SHP77 (cell line): ENCODE results near the gene FSCN2.
A peak's percentile ranks its signal among the peaks of the same experiment; 100 is the strongest.

Experiments
- DNase-seq, 2 experiments: peaks; one replicate each; lab custom pipeline; 2025; lab: John Stamatoyannopoulos, UW

FSCN2 gene

GRCh38 chr17:81527591-81528383 is at the start of gene FSCN2:
TSS of gene FSCN2 (plus strand) at chr17:81528377. CDS start at chr17:81528532, 155 bp downstream.
- DNase-seq, result peak in 1 of 2 experiments; percentile 58

GRCh38 chr17:81479175-81480071 is 48.8 kb upstream of the FSCN2 start:
- no peak for DNase-seq

- DNase-seq, result peak; percentile 20 to 72
These were observed 47.8 kb upstream of the FSCN2 start for GRCh38 chr17:81480140-81481072.

GRCh38 chr17:81481073-81481799 is 46.9 kb upstream of the FSCN2 start:
- DNase-seq, result peak; percentile 77 to 91

GRCh38 chr17:81481815-81482505 is 46.2 kb upstream of the FSCN2 start:
- DNase-seq, result no peak

- DNase-seq, result no peak
These were observed 45.5 kb upstream of the FSCN2 start for GRCh38 chr17:81482673-81483072.

- DNase-seq, result peak; percentile 87 to 92
These were observed 44.9 kb upstream of the FSCN2 start for GRCh38 chr17:81483085-81483861.

- DNase-seq, result no peak
These were observed 44.3 kb upstream of the FSCN2 start for GRCh38 chr17:81483862-81484194.

- peak; percentile 82 to 89 for DNase-seq
These were observed 43.8 kb upstream of the FSCN2 start for GRCh38 chr17:81484195-81484979.

- DNase-seq, result no peak
These were observed 41.9 kb upstream of the FSCN2 start for GRCh38 chr17:81486199-81486810.

GRCh38 chr17:81487089-81487486 is 41.1 kb upstream of the FSCN2 start:
- no peak for DNase-seq

- peak; percentile 64 to 86 for DNase-seq
These were observed 40.5 kb upstream of the FSCN2 start for GRCh38 chr17:81487487-81488275.

GRCh38 chr17:81488276-81488860 is 39.8 kb upstream of the FSCN2 start:
- no peak for DNase-seq

GRCh38 chr17:81489012-81489997 is 38.9 kb upstream of the FSCN2 start:
- DNase-seq, result peak in 1 of 2 experiments; percentile 40

GRCh38 chr17:81489998-81490992 is 37.9 kb upstream of the FSCN2 start:
- DNase-seq, result no peak
